Right renal pelvis (tissue), 4 donors: ENCODE results near the gene TCTA. TPM values are rescaled to one million over a fixed set of nuclear protein-coding genes. Genes with fewer than 3 reads are reported as not detected.

Source experiments
- DNase-seq, 4 donors: peaks; one replicate each; pipeline ENCODE4 v3.0.0-alpha.2; 2013; ENCODE audit warnings: low read depth in 4 of 4, low spot score in 3 of 4, missing footprints in 1 of 4
- polyA plus RNA-seq, 4 donors: library from polyadenylated mRNA; unstranded; fragments of 120-200 nt; gene quantifications; one replicate each; pipeline ENCODE4 v1.2.1, GENCODE V29; 2013; ENCODE audit not compliant: insufficient read length in 4 of 4

The TCTA gene
- polyA plus RNA-seq, 4 donors, result 34.1 to 39.8 (median 36.3) TPM

DNA sequence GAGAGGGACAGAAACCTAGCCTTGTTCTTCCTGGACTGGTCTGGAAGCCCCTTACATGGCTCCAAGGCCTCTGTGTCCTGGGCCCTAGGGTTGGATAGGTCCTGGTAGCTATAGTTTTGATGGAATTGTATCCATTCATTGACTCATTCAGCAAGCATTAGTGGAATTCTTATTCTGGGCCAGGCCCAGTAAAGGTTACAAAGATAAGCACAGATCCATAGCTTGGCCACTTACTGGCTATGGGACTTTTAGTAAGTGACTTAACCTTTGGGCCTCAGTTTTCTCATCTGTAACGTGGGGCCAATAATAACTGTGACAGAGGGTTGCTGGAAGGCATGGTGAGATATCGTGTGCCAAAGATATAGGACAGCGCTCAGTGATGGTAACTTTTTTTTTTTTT, 44.2 kb downstream of the TCTA start:
- no peak for DNase-seq

DNA sequence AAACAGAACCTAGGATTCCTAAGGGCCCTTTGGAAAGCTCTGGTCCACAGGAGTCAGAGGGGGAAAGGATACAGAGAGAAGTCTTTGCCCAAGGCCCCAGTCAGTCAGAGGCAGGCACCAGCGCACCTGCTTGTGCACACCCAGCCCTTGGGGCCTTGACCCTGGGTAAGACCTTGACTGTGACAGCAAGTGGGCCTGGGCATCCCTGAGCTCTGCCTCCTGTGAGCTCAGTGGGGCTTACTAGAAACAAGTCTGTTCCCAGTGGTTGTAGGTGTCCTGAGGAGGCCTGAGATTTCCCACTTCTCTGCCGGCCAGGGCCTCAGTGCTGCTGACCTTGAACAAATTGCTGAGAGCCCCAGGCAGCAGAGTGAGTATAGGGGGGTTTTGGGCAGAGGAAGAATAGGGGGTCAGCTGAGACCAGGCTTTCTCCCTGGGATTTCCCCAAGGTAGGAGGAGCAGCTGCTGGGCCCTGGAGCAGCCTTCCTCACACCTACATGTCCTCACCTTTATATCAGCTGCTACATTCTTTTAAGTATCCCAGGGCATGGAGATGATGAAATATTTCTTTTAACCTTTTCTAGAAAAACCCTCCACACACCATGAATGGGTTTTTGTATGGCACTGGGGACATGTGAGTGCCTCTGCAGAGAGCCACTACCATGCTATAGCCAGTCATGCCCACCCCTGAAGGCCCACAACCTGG, 48.1 kb downstream of the TCTA start:
- no peak for DNase-seq

DNA sequence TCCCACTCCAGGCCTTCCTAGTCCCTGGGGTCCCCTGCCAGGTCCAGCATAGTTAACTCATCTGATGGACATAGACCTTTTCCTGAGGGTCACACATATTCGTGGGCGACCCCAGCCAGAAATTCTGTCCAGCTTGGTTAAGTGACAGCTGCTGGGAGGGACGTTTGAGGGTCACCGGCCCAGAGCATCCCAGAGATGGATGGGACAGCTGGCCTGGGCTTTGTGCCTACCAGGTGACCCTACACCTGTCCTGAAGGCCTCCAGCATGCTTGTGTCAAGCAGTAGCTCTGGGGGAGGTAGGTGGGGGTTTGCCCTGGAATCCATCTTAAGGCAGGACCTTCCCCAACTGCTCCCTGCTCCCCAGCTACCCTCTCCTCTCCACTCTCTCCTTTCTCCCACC, 48.7 kb downstream of the TCTA start:
- no peak for DNase-seq

DNA sequence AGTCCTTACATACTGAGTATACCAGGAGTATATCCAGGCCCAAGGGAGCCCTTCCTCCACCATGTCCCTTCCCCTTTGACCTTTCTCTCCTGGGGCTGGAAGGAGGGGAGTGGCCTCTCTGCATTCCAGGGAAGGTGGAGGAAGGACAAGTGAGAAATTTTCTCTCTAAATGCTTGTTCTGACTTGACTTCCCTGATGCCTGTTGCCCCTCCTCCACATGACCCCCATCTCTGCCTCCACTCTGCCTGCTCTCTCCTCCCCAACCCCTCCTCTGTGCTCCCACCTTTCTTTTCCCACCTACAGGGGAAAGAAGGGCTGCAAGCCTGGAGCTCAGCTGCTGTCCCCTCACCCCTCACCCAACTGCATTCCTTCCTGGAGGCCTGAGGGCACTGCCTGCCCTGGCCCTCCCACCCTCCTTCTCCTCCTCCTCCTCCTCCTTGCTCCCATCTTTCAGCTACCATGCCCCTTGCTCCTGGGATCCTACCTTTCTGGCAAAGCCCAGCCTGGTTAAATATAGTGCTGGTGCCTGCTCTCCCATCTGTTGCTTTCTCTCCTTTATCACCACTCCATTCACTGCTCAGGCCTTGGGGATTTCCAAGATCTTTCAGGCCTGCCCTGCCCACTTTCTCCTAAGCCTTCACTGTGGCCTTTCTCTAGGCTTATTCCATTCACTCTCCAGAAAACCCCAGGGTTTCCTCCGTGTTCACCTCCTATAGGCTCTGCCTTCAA, 49.4 kb downstream of the TCTA start:
- no peak for DNase-seq

DNA sequence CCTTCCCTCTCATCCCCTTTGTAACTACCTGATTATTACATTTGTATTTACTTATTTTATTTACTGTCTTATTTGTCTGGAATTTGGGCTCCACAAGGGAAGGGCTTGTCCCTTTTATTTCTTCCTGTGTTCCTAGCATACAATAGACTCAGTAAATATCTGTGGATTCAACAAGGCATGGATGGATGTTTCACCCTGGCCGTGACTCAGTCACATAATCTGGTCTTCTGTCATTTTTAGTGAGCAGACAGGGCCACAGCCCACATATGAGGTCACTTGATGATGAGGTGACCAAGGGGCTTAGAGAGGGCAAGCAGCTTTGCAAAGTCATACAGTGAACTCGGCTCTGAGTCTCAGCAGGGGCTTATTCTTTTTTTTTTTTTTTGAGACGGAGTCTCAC, 50.0 kb downstream of the TCTA start:
- DNase-seq, result no peak

DNA sequence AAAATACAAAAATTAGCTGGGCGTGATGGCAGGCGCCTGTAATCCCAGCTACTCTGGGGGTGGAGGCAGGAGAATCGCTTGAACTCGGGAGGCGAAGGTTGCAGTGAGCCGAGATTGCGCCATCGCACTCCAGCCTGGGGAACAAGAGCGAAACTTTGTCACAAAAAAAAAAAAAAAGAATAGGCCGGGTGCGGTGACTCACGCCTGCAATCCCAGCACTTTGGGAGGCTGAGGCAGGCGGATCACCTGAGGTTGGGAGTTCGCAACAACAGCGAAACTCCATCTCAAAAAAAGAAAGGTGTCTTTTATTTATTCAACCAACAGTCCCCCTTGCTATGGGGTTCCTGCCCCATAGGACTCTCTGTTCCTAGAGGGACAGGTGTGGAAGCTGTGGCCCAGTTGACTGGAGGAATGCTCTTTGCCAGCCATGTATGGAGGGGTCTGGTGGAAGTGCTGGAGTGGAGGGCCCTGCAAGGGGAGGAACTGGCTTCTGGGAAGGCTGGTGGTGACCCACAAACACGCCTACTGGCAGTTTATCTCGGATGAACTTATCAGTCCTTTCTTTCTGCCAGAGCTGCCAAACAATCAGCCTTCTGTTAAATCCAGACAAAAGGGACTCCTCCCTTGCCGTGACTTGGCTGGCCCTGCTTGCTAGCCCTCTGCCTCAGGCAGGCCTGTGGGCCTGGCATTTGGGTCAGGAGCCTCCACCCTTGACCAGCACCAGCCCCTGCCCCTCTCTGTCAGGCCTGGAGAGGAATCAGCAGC, 53.2 kb downstream of the TCTA start:
- DNase-seq, result no peak

Other genes starting within 250 kb of the TCTA start
- 10 to 100 TPM; 23.3 to 28.8 (median 27.0) TPM for gene CCDC71, start 246.1 kb upstream of the TCTA start, polyA plus RNA-seq
- gene KLHDC8B, start 240.8 kb upstream of the TCTA start, polyA plus RNA-seq, result 10 to 100 TPM; 41.8 to 46.1 (median 43.8) TPM
- gene C3orf62, start 135.2 kb upstream of the TCTA start, polyA plus RNA-seq, result 10 to 100 TPM in 3 of 4 donors, 1 to 10 TPM in 1; 9.5 to 12.0 (median 11.5) TPM
- 10 to 100 TPM; 56.2 to 64.4 (median 60.0) TPM for gene USP4, start 72.4 kb upstream of the TCTA start, polyA plus RNA-seq
- gene GPX1, start 54.1 kb upstream of the TCTA start, polyA plus RNA-seq, result 100 to 1,000 TPM; 115 to 195 (median 124) TPM
- 100 to 1,000 TPM; 522 to 604 (median 543) TPM for gene RHOA, start 447 bp upstream of the TCTA start, polyA plus RNA-seq
- 10 to 100 TPM; 36.3 to 43.5 (median 39.1) TPM for gene AMT, start 10.1 kb downstream of the TCTA start, polyA plus RNA-seq
- 10 to 100 TPM; 22.6 to 33.0 (median 25.5) TPM for gene NICN1, start 16.9 kb downstream of the TCTA start, polyA plus RNA-seq
- 100 to 1,000 TPM; 123 to 132 (median 125) TPM for gene DAG1, start 57.8 kb downstream of the TCTA start, polyA plus RNA-seq
- 1 to 10 TPM in 3 of 4 donors, under 1 TPM in 1; 0.98 to 1.8 (median 1.5) TPM for gene BSN, start 142.1 kb downstream of the TCTA start, polyA plus RNA-seq